ENCODE results near the gene ZNF546. TPM values are rescaled to one million over a fixed set of nuclear protein-coding genes. Genes with fewer than 3 reads are reported as not detected.

Gene ZNF546
- total and polyA plus RNA-seq, 2 donors (not counting 3 experiments of a cell fraction or from before 2014, with no cell fraction given) = 1.0 to 4.3 TPM

DNA sequence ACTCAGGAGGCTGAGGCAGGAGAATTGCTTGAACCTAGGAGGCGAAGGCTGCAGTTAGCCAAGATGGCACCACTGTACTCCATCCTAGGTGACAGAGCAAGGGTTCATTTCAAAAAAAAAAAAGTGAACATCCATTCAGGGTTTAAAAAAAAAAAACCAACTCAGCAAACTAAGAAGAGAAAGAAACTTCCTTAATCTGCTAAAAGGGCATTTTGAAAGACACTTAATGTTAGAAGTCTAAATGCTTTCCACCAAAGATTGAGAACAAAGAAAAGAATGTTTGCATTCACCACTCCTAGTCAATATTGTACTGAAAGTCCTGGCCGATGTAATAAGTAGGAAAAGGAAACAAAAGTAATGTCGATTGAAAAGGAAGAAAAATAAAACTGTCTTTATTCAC is 33.0 kb upstream of the ZNF546 start:
- no peak for FAIRE-seq
- H3K27ac ChIP-seq (ENCODE audit: insufficient read depth, low read depth, low read length) = no peak overlapping the region

More for the DNA sequence above, 33.0 kb upstream of the ZNF546 start:
- no peaks in the 10 kb centered on the region for H4K20me1 ChIP-seq (replicated peaks; ENCODE audit: control insufficient read depth, extremely low read depth, insufficient read depth, low read length)
- H2AFZ ChIP-seq (ENCODE audit: low read depth, low read length) = no peak overlapping the region
- TF ChIP-seq POLR2AphosphoS5 (IDR thresholded peaks at IDR 0.05; ENCODE audit: insufficient read depth, low read depth, low read length) (no peak), POLR2A (IDR thresholded peaks at IDR 0.05; ENCODE audit: low read depth, low read length) (no peak), GATA2 (IDR thresholded peaks at IDR 0.05; ENCODE audit: insufficient read depth, insufficient read length, low read depth, low read length) (no peak), FOS (IDR thresholded peaks at IDR 0.05; ENCODE audit: borderline replicate concordance, insufficient read depth, low read length) (no peak), JUN (IDR thresholded peaks at IDR 0.05; ENCODE audit: borderline replicate concordance, insufficient read depth, insufficient read length, low read depth) (no peak), EZH2 (IDR thresholded peaks at IDR 0.05; ENCODE audit: borderline replicate concordance, low read depth, low read length, severe bottlenecking) (no peak), MYC (IDR thresholded peaks at IDR 0.05; ENCODE audit: low read depth, low read length) (no peak)
- TF ChIP-seq, protein P1, sequence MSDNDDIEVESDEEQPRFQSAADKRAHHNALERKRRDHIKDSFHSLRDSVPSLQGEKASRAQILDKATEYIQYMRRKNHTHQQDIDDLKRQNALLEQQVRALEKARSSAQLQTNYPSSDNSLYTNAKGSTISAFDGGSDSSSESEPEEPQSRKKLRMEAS (IDR thresholded peaks at IDR 0.05; ENCODE audit: insufficient read depth, insufficient read length) = no peak
- TF ChIP-seq, protein P2, sequence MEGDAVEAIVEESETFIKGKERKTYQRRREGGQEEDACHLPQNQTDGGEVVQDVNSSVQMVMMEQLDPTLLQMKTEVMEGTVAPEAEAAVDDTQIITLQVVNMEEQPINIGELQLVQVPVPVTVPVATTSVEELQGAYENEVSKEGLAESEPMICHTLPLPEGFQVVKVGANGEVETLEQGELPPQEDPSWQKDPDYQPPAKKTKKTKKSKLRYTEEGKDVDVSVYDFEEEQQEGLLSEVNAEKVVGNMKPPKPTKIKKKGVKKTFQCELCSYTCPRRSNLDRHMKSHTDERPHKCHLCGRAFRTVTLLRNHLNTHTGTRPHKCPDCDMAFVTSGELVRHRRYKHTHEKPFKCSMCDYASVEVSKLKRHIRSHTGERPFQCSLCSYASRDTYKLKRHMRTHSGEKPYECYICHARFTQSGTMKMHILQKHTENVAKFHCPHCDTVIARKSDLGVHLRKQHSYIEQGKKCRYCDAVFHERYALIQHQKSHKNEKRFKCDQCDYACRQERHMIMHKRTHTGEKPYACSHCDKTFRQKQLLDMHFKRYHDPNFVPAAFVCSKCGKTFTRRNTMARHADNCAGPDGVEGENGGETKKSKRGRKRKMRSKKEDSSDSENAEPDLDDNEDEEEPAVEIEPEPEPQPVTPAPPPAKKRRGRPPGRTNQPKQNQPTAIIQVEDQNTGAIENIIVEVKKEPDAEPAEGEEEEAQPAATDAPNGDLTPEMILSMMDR (IDR thresholded peaks at IDR 0.05; ENCODE audit: extremely low read depth in 1 of 2, insufficient read depth in 1 of 2, low read depth in 1 of 2, low read length in 2 of 2) = no peak
- H3K9me3 ChIP-seq (replicated peaks; ENCODE audit: control insufficient read depth, insufficient read depth, low read length) = no peaks in the 10 kb centered on the region
- no peak overlapping the region for H3K9ac ChIP-seq (replicated peaks; ENCODE audit: extremely low read depth, insufficient read depth, low read length)
- H3K79me2 ChIP-seq (ENCODE audit: control insufficient read depth, insufficient read depth, low read length) = no peaks in the 10 kb centered on the region
- no TSS peak for BruUV-seq (replicated peaks)
- no peak overlapping the region for H3K4me3 ChIP-seq (replicated peaks in 1 of 3; ENCODE audit: insufficient read depth in 1 of 3, low read depth in 1 of 3, low read length in 3 of 3)
- ChIA-PET CTCF (no interaction called here), POLR2A (no interaction called here)
- intact Hi-C loops (cut with micrococcal nuclease) (no loop called here), dilution Hi-C loops (cut with MboI; ENCODE audit: extremely low pct_ligation_motif_present, low sequenced_read_pairs) (no loop called here)
- no peak for DNase-seq (ENCODE audit: low read depth, low spot score)
- H3K27me3 ChIP-seq (ENCODE audit: control insufficient read depth in 2 of 2, insufficient read depth in 2 of 2, low read length in 2 of 2) = no peaks in the 10 kb centered on the region
- H3K9me1 ChIP-seq (replicated peaks; ENCODE audit: control insufficient read depth, extremely low read depth, insufficient read depth, low read length) = no peaks in the 10 kb centered on the region
- H3K4me1 ChIP-seq (ENCODE audit: control insufficient read depth, extremely low read depth, insufficient read depth, low read length) = no peaks in the 10 kb centered on the region
- H3K36me3 ChIP-seq (ENCODE audit: control insufficient read depth in 2 of 2, extremely low read depth in 1 of 2, insufficient read depth in 2 of 2, low read length in 2 of 2) = no peaks in the 10 kb centered on the region
- no peak overlapping the region for H3K4me2 ChIP-seq (ENCODE audit: insufficient read depth, low read length)

Measured in endothelial cell of umbilical vein (primary cell).